Measurements from ENCODE around the gene POLE.

POLE gene

DNA sequence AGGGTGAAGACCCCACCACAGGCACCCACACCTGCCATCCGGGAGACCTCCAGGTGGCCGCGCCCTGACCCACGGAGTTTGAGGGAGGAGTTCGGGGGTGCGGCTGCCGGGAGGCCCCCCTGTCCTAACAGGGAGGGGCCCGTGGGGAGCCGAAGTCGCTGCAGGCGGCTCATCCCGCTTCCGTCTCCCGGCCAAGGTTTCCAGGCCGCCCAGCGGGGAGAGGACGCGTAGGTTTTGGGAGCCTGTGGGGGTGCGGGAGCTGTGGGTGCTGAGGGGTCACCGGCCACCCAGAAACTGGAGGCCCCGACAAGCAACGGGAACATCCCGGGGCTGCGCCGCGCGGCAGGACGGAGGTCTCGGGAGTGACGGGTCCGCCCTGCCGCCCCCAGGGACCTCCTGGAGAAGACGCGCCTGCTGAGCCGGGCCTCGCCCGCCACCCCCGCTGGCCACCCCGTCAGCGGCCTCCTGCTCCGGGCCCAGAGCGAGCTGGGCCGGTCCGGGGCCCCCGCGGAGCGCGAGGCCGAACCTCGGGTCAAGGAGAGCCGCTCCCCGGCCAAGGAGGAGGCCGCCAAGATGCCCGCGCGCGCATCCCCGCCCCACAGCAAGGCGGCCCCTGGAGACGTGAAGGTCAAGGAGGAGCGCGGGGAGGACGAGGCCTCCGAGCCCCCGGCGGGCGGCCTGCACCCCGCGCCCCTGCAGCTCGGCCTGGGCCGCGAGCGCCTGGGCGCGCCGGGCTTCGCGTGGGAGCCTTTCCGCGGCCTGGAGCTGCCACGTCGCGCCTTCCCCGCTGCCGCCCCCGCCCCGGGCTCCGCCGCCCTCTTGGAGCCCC is 104.3 kb downstream of the POLE start:
- Histone ChIP-seq H3K79me1 (ENCODE audit: low read length) (no peaks in the 10 kb centered on the region), H3K4me1 (ENCODE audit: control insufficient read depth, low read depth, low read length) (no peaks in the 10 kb centered on the region), H3K4me2 (ENCODE audit: low read length) (peak overlapping the region; percentile 20), H3K23ac (ENCODE audit: low read length) (no peak overlapping the region), H3K9ac (ENCODE audit: low read length) (peak overlapping the region; percentile 27), H2AK5ac (ENCODE audit: low read length) (no peak overlapping the region), H4K5ac (ENCODE audit: low read length) (no peak overlapping the region), H3K36me3 (ENCODE audit: control insufficient read depth, insufficient read depth, low read length) (peaks cover under 1% of the 10 kb centered on the region), H3K79me2 (ENCODE audit: control insufficient read depth, insufficient read depth, low read length) (no peaks in the 10 kb centered on the region), H2BK5ac (ENCODE audit: low read length) (no peak overlapping the region), H3K18ac (ENCODE audit: low read length) (no peak overlapping the region), H3K4ac (ENCODE audit: low read depth, low read length) (no peak overlapping the region), H2BK15ac (replicated peaks; ENCODE audit: low read depth) (no peak overlapping the region), H3K4me3 (ENCODE audit: low read length) (no peak overlapping the region), H2BK120ac (ENCODE audit: low read depth, low read length) (no peak overlapping the region), H3K27me3 (ENCODE audit: insufficient read depth, low read length, poor library complexity) (peaks cover 14% of the 10 kb centered on the region), H3K27ac (ENCODE audit: low read depth, low read length) (no peak overlapping the region), H3K56ac (ENCODE audit: low read length) (peak overlapping the region; percentile 42), H4K8ac (ENCODE audit: low read depth, low read length) (no peak overlapping the region)
- no peak for DNase-seq
- WGBS (ENCODE audit: extremely low coverage, insufficient coverage, low lambda C conversion rate), result no CpG with 5 or more reads among the region's 89 CpGs

DNA sequence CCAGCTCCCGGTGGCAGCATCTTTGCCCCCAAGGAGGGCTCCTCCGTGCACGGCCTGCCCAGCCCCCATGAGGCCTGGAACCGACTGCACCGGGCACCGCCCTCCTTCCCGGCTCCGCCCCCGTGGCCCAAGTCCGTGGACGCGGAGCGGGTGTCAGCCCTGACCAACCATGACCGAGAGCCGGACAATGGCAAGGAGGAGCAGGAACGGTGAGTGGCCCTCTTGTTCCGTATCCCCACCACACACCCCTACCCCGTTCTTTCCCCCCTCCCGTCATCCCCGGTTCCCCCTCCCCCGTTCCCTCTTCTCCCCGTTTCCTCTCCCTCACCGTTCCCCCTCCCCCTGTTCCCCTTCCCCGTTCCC is 105.1 kb downstream of the POLE start:
- peaks cover 14% of the 10 kb centered on the region for H3K27me3 ChIP-seq (ENCODE audit: insufficient read depth, low read length, poor library complexity)
- H3K36me3 ChIP-seq (ENCODE audit: control insufficient read depth, insufficient read depth, low read length), result peaks cover 3% of the 10 kb centered on the region
- H3K4me1 ChIP-seq (ENCODE audit: control insufficient read depth, low read depth, low read length), result no peaks in the 10 kb centered on the region
- no peak overlapping the region for H3K4ac ChIP-seq (ENCODE audit: low read depth, low read length)
- no peak overlapping the region for H3K4me3 ChIP-seq (ENCODE audit: low read length)
- no peak overlapping the region for H2BK120ac ChIP-seq (ENCODE audit: low read depth, low read length)
- no peak overlapping the region for H2BK15ac ChIP-seq (replicated peaks; ENCODE audit: low read depth)
- H3K79me2 ChIP-seq (ENCODE audit: control insufficient read depth, insufficient read depth, low read length), result no peaks in the 10 kb centered on the region
- no peak overlapping the region for H3K27ac ChIP-seq (ENCODE audit: low read depth, low read length)
- H3K23ac ChIP-seq (ENCODE audit: low read length), result no peak overlapping the region
- H2BK5ac ChIP-seq (ENCODE audit: low read length), result no peak overlapping the region
- H4K5ac ChIP-seq (ENCODE audit: low read length), result no peak overlapping the region
- H3K4me2 ChIP-seq (ENCODE audit: low read length), result no peak overlapping the region
- H3K56ac ChIP-seq (ENCODE audit: low read length), result no peak overlapping the region
- DNase-seq, result no peak
- H3K18ac ChIP-seq (ENCODE audit: low read length), result no peak overlapping the region
- WGBS (ENCODE audit: extremely low coverage, insufficient coverage, low lambda C conversion rate), result no CpG with 5 or more reads among the region's 24 CpGs
- H3K9ac ChIP-seq (ENCODE audit: low read length), result no peak overlapping the region
- no peaks in the 10 kb centered on the region for H3K79me1 ChIP-seq (ENCODE audit: low read length)
- no peak overlapping the region for H4K8ac ChIP-seq (ENCODE audit: low read depth, low read length)
- H2AK5ac ChIP-seq (ENCODE audit: low read length), result no peak overlapping the region

DNA sequence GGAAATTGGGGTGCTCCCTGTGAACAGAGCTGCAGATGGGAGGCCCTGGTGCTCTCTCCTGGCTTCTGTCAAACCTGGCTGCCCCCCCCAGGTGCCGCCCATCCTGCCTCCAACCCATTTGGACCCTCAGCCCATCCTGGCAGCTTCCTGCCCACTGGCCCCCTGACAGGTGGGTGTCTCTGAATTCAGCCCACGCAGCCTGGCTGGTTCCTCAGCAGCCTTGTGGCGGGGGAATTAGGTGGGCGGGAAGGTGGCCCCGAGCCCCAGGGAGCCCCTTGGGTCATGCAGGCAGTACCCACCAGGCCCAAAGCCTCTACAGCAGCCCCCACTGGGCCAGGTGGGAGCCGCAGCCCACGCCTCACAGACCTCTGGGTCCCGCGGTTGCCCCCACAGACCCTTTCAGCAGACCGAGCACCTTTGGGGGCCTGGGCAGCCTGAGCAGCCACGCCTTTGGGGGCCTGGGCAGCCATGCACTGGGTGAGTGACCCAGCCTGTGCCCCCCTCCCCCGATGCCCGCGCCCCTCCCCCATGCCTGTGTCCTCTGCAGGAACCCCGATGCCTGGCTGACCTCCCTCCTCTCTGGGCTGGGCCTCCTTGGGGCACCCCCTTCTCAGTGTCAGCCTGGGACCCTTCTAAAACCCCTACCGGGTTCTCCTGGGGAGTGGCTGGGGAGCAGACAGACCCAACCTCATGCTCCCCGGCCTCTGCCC is 105.6 kb downstream of the POLE start:
- Histone ChIP-seq H3K23ac (ENCODE audit: low read length) (no peak overlapping the region), H3K36me3 (ENCODE audit: control insufficient read depth, insufficient read depth, low read length) (peaks cover 3% of the 10 kb centered on the region), H4K8ac (ENCODE audit: low read depth, low read length) (no peak overlapping the region), H3K27ac (ENCODE audit: low read depth, low read length) (no peak overlapping the region), H3K4me1 (ENCODE audit: control insufficient read depth, low read depth, low read length) (no peaks in the 10 kb centered on the region), H2BK15ac (replicated peaks; ENCODE audit: low read depth) (no peak overlapping the region), H3K4me3 (ENCODE audit: low read length) (no peak overlapping the region), H3K4ac (ENCODE audit: low read depth, low read length) (no peak overlapping the region), H4K5ac (ENCODE audit: low read length) (no peak overlapping the region), H3K9ac (ENCODE audit: low read length) (no peak overlapping the region), H3K79me1 (ENCODE audit: low read length) (no peaks in the 10 kb centered on the region), H3K56ac (ENCODE audit: low read length) (no peak overlapping the region), H2BK120ac (ENCODE audit: low read depth, low read length) (no peak overlapping the region), H3K79me2 (ENCODE audit: control insufficient read depth, insufficient read depth, low read length) (no peaks in the 10 kb centered on the region), H3K27me3 (ENCODE audit: insufficient read depth, low read length, poor library complexity) (peaks cover 14% of the 10 kb centered on the region), H3K4me2 (ENCODE audit: low read length) (no peak overlapping the region), H3K18ac (ENCODE audit: low read length) (no peak overlapping the region), H2AK5ac (ENCODE audit: low read length) (no peak overlapping the region), H2BK5ac (ENCODE audit: low read length) (no peak overlapping the region)
- no CpG with 5 or more reads among the region's 17 CpGs for WGBS (ENCODE audit: extremely low coverage, insufficient coverage, low lambda C conversion rate)
- DNase-seq, result no peak

DNA sequence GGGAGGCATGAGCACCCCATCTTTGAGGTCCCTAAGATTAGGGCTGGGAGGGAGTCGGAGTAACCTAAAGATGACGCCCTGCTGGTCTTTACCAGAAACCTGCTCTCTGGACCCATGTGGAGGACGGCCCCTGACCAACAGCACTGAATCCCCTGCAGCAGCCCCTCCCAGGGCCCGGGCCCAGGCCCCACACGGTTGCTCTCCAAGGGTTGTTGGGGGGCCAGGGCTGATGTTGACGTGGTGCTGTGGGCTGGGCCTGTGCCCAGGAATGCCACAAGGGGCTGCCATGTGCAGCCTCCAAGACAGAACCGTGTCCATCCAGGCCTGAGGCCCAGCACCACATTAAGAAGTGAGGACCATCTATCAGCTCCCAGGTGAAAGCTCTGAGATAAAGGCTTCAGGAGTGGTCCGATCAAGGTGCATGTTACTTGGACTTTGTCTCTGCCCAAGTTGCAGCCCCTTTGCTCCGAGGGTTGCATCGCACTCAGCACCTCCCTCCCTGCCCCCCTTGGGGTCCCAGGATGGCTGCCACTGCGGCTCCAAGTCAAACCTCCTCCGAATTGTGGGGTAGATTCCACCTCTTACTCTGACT is 106.3 kb downstream of the POLE start:
- Histone ChIP-seq H3K23ac (ENCODE audit: low read length) (no peak overlapping the region), H3K9ac (ENCODE audit: low read length) (no peak overlapping the region), H2BK5ac (ENCODE audit: low read length) (no peak overlapping the region), H2BK15ac (replicated peaks; ENCODE audit: low read depth) (no peak overlapping the region), H4K5ac (ENCODE audit: low read length) (no peak overlapping the region), H3K79me1 (ENCODE audit: low read length) (no peaks in the 10 kb centered on the region), H3K27ac (ENCODE audit: low read depth, low read length) (no peak overlapping the region), H3K4ac (ENCODE audit: low read depth, low read length) (no peak overlapping the region), H2AK5ac (ENCODE audit: low read length) (no peak overlapping the region), H2BK120ac (ENCODE audit: low read depth, low read length) (no peak overlapping the region), H3K4me3 (ENCODE audit: low read length) (no peak overlapping the region), H3K36me3 (ENCODE audit: control insufficient read depth, insufficient read depth, low read length) (peaks cover 3% of the 10 kb centered on the region), H3K4me2 (ENCODE audit: low read length) (no peak overlapping the region), H3K56ac (ENCODE audit: low read length) (no peak overlapping the region), H3K79me2 (ENCODE audit: control insufficient read depth, insufficient read depth, low read length) (no peaks in the 10 kb centered on the region), H3K27me3 (ENCODE audit: insufficient read depth, low read length, poor library complexity) (peaks cover 14% of the 10 kb centered on the region), H4K8ac (ENCODE audit: low read depth, low read length) (no peak overlapping the region), H3K4me1 (ENCODE audit: control insufficient read depth, low read depth, low read length) (no peaks in the 10 kb centered on the region), H3K18ac (ENCODE audit: low read length) (no peak overlapping the region)
- no peak for DNase-seq
- no CpG with 5 or more reads among the region's 12 CpGs for WGBS (ENCODE audit: extremely low coverage, insufficient coverage, low lambda C conversion rate)

DNA sequence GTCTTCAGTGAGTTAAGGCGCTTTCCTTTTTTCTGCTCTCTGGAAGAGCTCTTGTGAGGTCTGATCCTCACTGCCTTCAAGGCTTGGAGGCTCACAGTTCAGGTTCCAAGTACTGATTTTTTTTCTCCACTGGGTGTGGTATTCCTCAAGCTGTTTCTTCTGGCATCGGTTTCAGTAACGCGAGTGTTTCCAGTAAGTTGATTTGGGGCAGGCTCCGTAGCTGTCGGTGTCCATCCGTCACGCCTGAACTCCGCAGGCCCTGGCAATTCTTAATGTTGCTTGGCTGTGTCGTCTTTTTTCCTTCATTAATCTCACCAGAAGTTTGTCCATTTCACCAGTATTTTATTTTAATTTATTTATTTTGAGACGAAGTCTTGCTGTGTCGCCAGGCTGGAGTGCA is 107.4 kb downstream of the POLE start:
- no peak for DNase-seq
- H3K27ac ChIP-seq (ENCODE audit: low read depth, low read length), result no peak overlapping the region
- no peak overlapping the region for H2BK120ac ChIP-seq (ENCODE audit: low read depth, low read length)
- peaks cover 13% of the 10 kb centered on the region for H3K27me3 ChIP-seq (ENCODE audit: insufficient read depth, low read length, poor library complexity)
- H3K36me3 ChIP-seq (ENCODE audit: control insufficient read depth, insufficient read depth, low read length), result peaks cover 3% of the 10 kb centered on the region
- H3K79me1 ChIP-seq (ENCODE audit: low read length), result no peaks in the 10 kb centered on the region
- no peaks in the 10 kb centered on the region for H3K79me2 ChIP-seq (ENCODE audit: control insufficient read depth, insufficient read depth, low read length)
- H3K4me3 ChIP-seq (ENCODE audit: low read length), result no peak overlapping the region
- H2BK5ac ChIP-seq (ENCODE audit: low read length), result no peak overlapping the region
- no CpG with 5 or more reads among the region's 12 CpGs for WGBS (ENCODE audit: extremely low coverage, insufficient coverage, low lambda C conversion rate)
- H3K23ac ChIP-seq (ENCODE audit: low read length), result no peak overlapping the region
- no peak overlapping the region for H4K8ac ChIP-seq (ENCODE audit: low read depth, low read length)
- no peak overlapping the region for H3K56ac ChIP-seq (ENCODE audit: low read length)
- H3K4me2 ChIP-seq (ENCODE audit: low read length), result no peak overlapping the region
- no peak overlapping the region for H3K9ac ChIP-seq (ENCODE audit: low read length)
- H2BK15ac ChIP-seq (replicated peaks; ENCODE audit: low read depth), result no peak overlapping the region
- no peaks in the 10 kb centered on the region for H3K4me1 ChIP-seq (ENCODE audit: control insufficient read depth, low read depth, low read length)
- H3K4ac ChIP-seq (ENCODE audit: low read depth, low read length), result no peak overlapping the region
- no peak overlapping the region for H4K5ac ChIP-seq (ENCODE audit: low read length)
- H2AK5ac ChIP-seq (ENCODE audit: low read length), result no peak overlapping the region
- no peak overlapping the region for H3K18ac ChIP-seq (ENCODE audit: low read length)

Measured in mesendoderm (in vitro differentiated cells).